HL-60 (cell line): ENCODE data around the gene POLR3G.

ENCODE experiments used
- DNase-seq, 2 experiments: peaks; one replicate each; pipeline ENCODE4 v3.0.0-alpha.2; 2010 to 2020; ENCODE audit warnings: low read depth in 1 of 2, low spot score in 1 of 2
- H3K27ac ChIP-seq: fragments of 250-450 bp; sonication (Bioruptor Pico); replicated peaks from 2 replicates; pipeline ENCODE4 v1.5.1; 2020; ENCODE audit warnings: mild to moderate bottlenecking, moderate library complexity
- H3K27me3 ChIP-seq: fragments of 250-450 bp; sonication (Bioruptor Pico); 2 replicates; pipeline ENCODE4 v1.5.1; 2021; ENCODE audit warnings: mild to moderate bottlenecking, moderate library complexity; ENCODE audit not compliant: insufficient read depth, poor library complexity, severe bottlenecking
- H3K4me3 ChIP-seq: replicated peaks from 2 replicates; pipeline ENCODE4 v1.5.1; 2011; ENCODE audit warnings: mild to moderate bottlenecking, control low read depth, low read length; ENCODE audit not compliant: insufficient read depth
- CTCF ChIP-seq: IDR thresholded peaks from one replicate; pipeline ENCODE4 v1.5.1; 2011; ENCODE audit warnings: low read length, control low read depth, inconsistent platforms; ENCODE audit not compliant: insufficient read depth
- GABPA ChIP-seq: IDR thresholded peaks from 2 replicates; pipeline ENCODE4 v1.6.1; 2012; ENCODE audit warnings: low read depth
- POLR2AphosphoS5 ChIP-seq: IDR thresholded peaks from 2 replicates; pipeline ENCODE4 v1.6.1; 2012; ENCODE audit warnings: low read depth
- REST ChIP-seq: IDR thresholded peaks from 2 replicates; pipeline ENCODE4 v1.6.1; 2012; ENCODE audit warnings: low read depth; ENCODE audit not compliant: insufficient replicate concordance
- SPI1 ChIP-seq: IDR thresholded peaks from 2 replicates; pipeline ENCODE4 v1.6.1; 2012; ENCODE audit warnings: low read depth, mild to moderate bottlenecking, borderline replicate concordance

The POLR3G gene

GRCh38 chr5:90484540-90484939, 9.9 kb downstream of the POLR3G start:
- Histone ChIP-seq H3K27ac (no peak overlapping the region), H3K27me3 (no peaks in the 10 kb centered on the region), H3K4me3 (no peak overlapping the region)
- DNase-seq, result no peak
- TF ChIP-seq POLR2AphosphoS5 (no peak), GABPA (no peak), SPI1 (no peak), REST (no peak), CTCF (no peak)

- DNase-seq, result no peak
- TF ChIP-seq GABPA (no peak), POLR2AphosphoS5 (no peak), SPI1 (no peak)
- Histone ChIP-seq H3K27me3 (no peaks in the 10 kb centered on the region), H3K4me3 (no peak overlapping the region), H3K27ac (no peak overlapping the region)
Measured at GRCh38 chr5:90488791-90489190, 14.1 kb downstream of the POLR3G start.

- no peak for DNase-seq
- TF ChIP-seq CTCF, result no peak
- TF ChIP-seq POLR2AphosphoS5, result no peak
- no peak for TF ChIP-seq SPI1
- no peak for TF ChIP-seq GABPA
- TF ChIP-seq REST, result no peak
- Histone ChIP-seq H3K4me3 (no peak overlapping the region), H3K27me3 (no peaks in the 10 kb centered on the region), H3K27ac (no peak overlapping the region)
Measured at GRCh38 chr5:90494043-90494442, 19.4 kb downstream of the POLR3G start.

GRCh38 chr5:90495146-90495545, 20.5 kb downstream of the POLR3G start:
- no peak for DNase-seq
- no peaks in the 10 kb centered on the region for H3K27me3 ChIP-seq
- no peak overlapping the region for H3K27ac ChIP-seq
- no peak overlapping the region for H3K4me3 ChIP-seq
- TF ChIP-seq CTCF, result no peak
- no peak for TF ChIP-seq GABPA
- TF ChIP-seq POLR2AphosphoS5, result no peak
- TF ChIP-seq SPI1, result no peak
- no peak for TF ChIP-seq REST
